ENCODE measurements around the gene SMAD7.

DNA sequence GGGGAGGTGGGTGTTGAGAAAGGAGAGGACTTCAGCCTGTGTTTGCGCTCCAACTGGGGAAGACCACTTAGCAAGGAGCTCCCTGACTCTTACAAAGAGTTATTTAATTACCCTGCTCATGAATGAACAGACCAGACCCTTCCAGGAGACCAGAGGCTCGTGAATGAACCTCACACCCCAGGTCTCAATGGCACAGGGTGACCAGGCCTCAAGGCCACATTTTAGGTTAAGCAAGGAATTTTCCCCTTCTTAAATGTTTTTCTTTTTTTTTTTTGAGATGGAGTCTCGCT, 25.3 kb downstream of the SMAD7 start:
- TF ChIP-seq, protein P1, sequence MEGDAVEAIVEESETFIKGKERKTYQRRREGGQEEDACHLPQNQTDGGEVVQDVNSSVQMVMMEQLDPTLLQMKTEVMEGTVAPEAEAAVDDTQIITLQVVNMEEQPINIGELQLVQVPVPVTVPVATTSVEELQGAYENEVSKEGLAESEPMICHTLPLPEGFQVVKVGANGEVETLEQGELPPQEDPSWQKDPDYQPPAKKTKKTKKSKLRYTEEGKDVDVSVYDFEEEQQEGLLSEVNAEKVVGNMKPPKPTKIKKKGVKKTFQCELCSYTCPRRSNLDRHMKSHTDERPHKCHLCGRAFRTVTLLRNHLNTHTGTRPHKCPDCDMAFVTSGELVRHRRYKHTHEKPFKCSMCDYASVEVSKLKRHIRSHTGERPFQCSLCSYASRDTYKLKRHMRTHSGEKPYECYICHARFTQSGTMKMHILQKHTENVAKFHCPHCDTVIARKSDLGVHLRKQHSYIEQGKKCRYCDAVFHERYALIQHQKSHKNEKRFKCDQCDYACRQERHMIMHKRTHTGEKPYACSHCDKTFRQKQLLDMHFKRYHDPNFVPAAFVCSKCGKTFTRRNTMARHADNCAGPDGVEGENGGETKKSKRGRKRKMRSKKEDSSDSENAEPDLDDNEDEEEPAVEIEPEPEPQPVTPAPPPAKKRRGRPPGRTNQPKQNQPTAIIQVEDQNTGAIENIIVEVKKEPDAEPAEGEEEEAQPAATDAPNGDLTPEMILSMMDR (IDR thresholded peaks at IDR 0.05): no peak
- no peak for TF ChIP-seq POLR2A (IDR thresholded peaks at IDR 0.05; ENCODE audit: low read depth)
- no peak for TF ChIP-seq EP300 (IDR thresholded peaks at IDR 0.05)
- no peak for TF ChIP-seq POLR2AphosphoS5 (IDR thresholded peaks at IDR 0.05)

All from esophagus muscularis mucosa (tissue), 4 donors.